Left cardiac atrium (tissue), 4 donors: ENCODE results near the gene ALS2CL. TPM values are rescaled to one million over a fixed set of nuclear protein-coding genes. Genes with fewer than 3 reads are reported as not detected.

ENCODE experiments used
- ATAC-seq, 2 donors: fragments of 200-7000 bp; cut with Tn5 transposase; one replicate each; pipeline ENCODE4 v1.9.1; 2020; ENCODE audit warnings: mild to moderate bottlenecking in 2 of 2, moderate library complexity in 2 of 2
- DNase-seq: peaks from one replicate; pipeline ENCODE4 v3.0.0-alpha.2; 2020
- intact Hi-C, 2 donors: fragments of 100-400 bp; cut with DNase I; formaldehyde crosslinking; loops; one replicate each; pipeline versions ENCODE4 v1.14.1 to v1.15.1; 2022 to 2023
- total RNA-seq, 2 donors: library from RNA; stranded (reverse); fragmentation: NEBNext Ultra II Directional; extraction: Animal tissue kit (Norgen Biotek cat#: 25700); gene quantifications; one replicate each; pipeline ENCODE4 v1.2.1, GENCODE V29; 2021
- donor health status: DM: no; HTN: yes; CAD: no.
- donor health status: DM: no; HTN: yes; CAD: no; lungs with severe emphysema.
- donor health status: DM: yes; HTN: yes; CAD: no.
- donor health status: Dilated cardiomyopathy.

ALS2CL gene
- total RNA-seq, 2 donors from 2014 or later = 17.3 to 23.8 TPM

GRCh38 chr3:46656778-46657556 lies 36.5 kb downstream of the ALS2CL start:
- intact Hi-C loops = no loop called here
- ATAC-seq (no peak), DNase-seq (no peak)

- ATAC-seq (no peak), DNase-seq (no peak)
- intact Hi-C loops = no loop called here
These were observed 38.2 kb downstream of the ALS2CL start for GRCh38 chr3:46655271-46655670.

- ATAC-seq (no peak), DNase-seq (no peak)
- intact Hi-C loops = no loop called here
These were observed 42.4 kb downstream of the ALS2CL start for GRCh38 chr3:46651084-46651483.

GRCh38 chr3:46649436-46649835 lies 44.0 kb downstream of the ALS2CL start:
- ATAC-seq (no peak), DNase-seq (no peak)
- intact Hi-C loops = no loop called here

DNA sequence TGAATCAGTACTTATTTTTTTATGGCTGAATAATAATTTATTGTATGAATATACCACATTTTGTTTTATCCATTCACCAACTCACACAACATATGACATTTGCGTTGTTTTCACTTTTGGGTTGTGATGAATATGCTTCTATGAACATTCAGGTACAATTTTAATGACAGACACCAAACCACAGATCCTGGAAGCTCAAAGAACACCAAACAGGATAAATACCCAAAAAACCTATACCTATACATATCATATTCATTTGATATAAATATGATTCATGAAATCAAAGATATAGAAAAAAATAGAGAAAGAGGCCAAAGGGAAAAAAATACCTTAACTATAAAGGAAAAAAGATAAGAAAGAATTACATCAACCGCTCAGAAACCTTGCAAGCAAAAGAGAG lies 45.4 kb downstream of the ALS2CL start:
- intact Hi-C loops = no loop called here
- DNase-seq (no peak), ATAC-seq (no peak)

- intact Hi-C loops = no loop called here
- DNase-seq (no peak), ATAC-seq (no peak)
These were observed 46.8 kb downstream of the ALS2CL start for GRCh38 chr3:46646700-46647099.

DNA sequence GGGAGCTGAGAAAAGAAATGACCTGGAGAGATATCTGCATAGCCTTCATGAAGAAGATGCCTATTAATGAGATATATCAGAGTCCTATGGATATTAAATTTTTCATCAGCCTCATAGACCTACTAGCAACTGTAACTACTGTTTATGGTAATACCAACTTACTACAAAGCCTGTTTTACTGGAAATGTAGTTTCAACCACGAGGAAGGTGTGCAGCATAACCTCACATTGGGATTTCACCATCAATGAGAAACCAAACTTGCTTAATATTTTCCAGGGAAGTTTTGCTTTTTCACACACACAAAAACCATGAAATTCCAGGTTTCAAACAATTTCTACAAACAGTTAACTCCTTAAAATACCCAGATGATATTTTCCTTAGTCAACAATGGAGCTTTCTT lies 49.8 kb downstream of the ALS2CL start:
- intact Hi-C loops = no loop called here
- DNase-seq (no peak), ATAC-seq (no peak)

DNA sequence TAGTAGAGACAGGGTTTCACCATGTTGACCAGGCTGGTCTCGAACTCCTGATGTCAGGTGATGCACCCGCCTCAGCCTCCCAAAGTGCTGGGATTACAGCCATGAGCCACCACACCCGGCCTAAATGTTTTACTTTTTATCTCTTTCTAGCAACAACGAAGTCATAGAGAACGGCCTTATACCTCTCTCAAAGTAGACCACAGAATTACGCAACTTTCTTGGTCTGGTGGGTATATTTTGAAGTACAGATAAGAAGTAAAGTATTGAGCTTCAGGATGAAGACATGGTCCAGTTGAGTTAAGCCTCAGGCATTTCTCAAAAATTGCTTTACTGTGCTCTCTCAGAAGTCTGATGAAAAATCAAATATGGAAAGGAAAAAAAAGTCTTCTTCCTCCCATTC lies 50.5 kb downstream of the ALS2CL start:
- ATAC-seq (no peak), DNase-seq (no peak)
- intact Hi-C loops = no loop called here

- intact Hi-C loops = no loop called here
- DNase-seq (no peak), ATAC-seq (no peak)
These were observed 52.6 kb downstream of the ALS2CL start for GRCh38 chr3:46640927-46641326.

- no peak for ATAC-seq
- no peak for DNase-seq
- intact Hi-C loops = no loop called here
These were observed 54.3 kb downstream of the ALS2CL start for GRCh38 chr3:46639221-46639620.

DNA sequence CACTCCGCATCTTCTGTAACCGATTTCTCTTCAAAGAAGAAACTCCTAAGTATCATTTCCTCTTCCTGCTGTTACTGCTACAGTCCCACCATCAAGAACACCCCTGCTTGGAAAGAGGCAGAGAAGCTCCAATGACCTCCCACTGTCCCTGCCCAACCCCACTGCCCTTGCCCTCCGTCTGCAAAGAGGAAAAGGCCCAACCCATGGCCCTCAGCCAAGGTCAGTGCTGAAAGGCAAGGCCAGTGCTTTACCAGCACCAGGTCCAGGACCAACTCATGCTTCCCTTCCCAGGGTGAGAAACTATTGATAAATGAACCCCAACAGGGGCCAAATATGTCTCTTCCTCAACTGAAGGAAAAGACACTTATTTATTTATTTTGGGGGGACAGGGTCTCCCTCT lies 58.6 kb downstream of the ALS2CL start:
- DNase-seq = no peak

DNA sequence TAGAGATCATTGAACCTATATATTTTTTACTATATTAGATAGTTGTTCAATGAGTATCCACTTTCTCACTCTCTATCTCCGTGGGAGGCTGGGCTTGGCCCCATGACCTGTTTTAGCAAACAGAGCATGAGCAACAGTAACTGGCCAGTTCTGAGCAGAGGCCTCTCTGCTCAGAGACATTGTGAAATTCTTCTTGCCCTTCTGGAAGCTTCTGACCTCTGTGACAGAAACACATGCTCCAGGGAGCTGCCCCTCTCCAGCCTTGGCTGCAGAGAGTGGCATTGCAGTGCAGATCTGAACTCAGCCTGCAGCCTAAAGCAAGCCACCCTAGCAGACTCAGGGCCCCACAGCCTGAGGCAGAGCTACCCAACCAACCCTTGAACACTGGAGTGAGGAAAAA lies 60.7 kb downstream of the ALS2CL start:
- peak in 1 of 2 donors; percentile 68 for ATAC-seq
- intact Hi-C loops = no loop called here
- DNase-seq = no peak

More for the DNA sequence above, 58.6 kb downstream of the ALS2CL start:
- intact Hi-C loops = no loop called here
- ATAC-seq = no peak

DNA sequence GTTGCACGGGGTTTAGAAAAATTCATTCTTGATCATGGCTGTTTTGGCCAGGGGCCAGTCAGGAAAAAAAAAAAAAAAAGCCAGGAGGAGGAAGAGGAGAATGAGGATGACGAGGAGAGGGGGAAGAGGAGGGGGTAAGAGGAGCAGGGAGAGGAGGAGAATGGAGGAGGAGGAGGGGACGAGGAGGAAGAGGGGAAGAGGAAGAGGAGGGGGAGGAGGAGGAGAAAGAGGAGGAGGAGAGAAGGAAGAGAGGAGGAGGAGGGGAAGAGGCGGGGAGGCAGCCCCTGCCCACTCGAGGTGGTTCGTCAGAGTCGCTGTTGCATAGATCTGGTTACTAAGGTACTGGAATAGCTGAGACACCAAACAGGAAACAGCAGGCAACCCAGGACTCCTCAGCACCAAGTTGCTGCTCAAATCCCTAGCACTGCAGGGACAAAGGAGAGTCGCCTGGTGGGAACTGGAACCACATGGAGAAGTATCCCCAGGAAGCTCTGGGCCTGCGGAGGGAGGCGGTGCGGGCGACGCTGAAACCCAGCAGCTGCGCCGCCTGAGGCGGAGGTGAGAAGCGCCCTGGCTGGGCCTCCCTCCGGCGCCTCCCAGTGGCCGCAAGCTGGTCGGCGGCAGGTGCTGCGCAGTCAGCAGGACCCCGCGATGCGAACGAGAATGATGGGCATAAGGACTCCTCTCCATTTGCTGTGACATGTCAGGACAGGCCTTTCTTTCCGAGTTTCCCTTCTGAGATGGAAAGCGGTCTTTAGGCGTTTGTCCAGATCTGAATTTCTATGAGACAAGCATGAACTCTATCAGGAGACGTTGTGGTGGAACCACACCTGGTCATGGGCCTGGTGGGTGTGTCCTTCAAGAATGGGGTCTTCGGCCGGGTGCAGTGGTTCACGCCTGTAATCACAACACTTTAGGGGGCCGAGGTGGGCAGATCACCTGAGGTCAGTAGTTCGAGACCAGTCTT lies 63.6 kb downstream of the ALS2CL start:
- intact Hi-C loops = loop anchor here (1.0 to 5.0 kb wide), 2 partner anchors 142 to 143 kb away; no protein-coding TSS in a partner anchor
- DNase-seq (peak; percentile 87), ATAC-seq (peak; percentile 88 to 95)

GRCh38 chr3:46628901-46629369 lies 64.5 kb downstream of the ALS2CL start:
- no peak for DNase-seq
- intact Hi-C loops = loop anchor here in 1 of 2 donors (5.0 kb wide), 1 partner anchor 142 kb away; no protein-coding TSS in a partner anchor
- peak; percentile 42 to 43 for ATAC-seq

- ATAC-seq = no peak
- intact Hi-C loops = loop anchor here in 1 of 2 donors (5.0 kb wide), 1 partner anchor 140 kb away; no protein-coding TSS in a partner anchor
- no peak for DNase-seq
These were observed 66.4 kb downstream of the ALS2CL start for GRCh38 chr3:46627078-46627477.

GRCh38 chr3:46626039-46626438 lies 67.4 kb downstream of the ALS2CL start:
- DNase-seq (no peak), ATAC-seq (no peak)
- intact Hi-C loops = loop anchor here in 1 of 2 donors (5.0 kb wide), 1 partner anchor 139 kb away; no protein-coding TSS in a partner anchor

DNA sequence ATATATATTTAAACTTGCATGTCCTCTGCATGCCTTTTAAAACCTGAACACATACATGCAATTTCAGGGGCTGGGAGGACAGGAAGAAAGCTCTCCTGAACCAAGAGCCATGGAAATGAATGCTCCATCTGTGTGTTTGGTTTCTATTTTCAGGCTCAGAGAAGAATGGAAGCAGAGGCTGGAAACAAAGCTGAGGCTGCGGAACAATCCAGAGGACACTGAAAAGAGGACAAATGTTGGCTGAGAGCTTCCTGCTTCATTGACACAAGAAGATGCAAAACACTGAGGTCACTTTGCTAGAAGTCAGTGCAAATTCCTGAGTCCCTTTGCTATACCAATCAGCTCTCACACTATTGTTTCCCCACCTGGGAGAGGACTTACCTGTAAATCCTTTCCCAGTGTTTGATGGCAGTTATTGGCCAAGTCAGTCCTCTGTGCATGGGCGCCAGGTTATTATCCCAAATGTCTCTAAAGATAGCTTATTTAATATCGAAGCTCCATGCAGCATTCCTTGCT lies 68.4 kb downstream of the ALS2CL start:
- intact Hi-C loops = loop anchor here in 1 of 2 donors (5.0 kb wide), 1 partner anchor 138 kb away; no protein-coding TSS in a partner anchor

GRCh38 chr3:46624533-46624932 lies 68.9 kb downstream of the ALS2CL start:
- ATAC-seq = no peak
- DNase-seq = no peak
- intact Hi-C loops = no loop called here

More for the DNA sequence above, 68.4 kb downstream of the ALS2CL start:
- DNase-seq (no peak), ATAC-seq (no peak)
